GM21360 (cell line): Measurements from ENCODE around the gene SLC19A1.

Experiments
- ATAC-seq: cut with Tn5 transposase; IDR thresholded peaks from one replicate; pipeline ENCODE4 v1.9.1; 2021; ENCODE audit warnings: mild to moderate bottlenecking, moderate library complexity; ENCODE audit not compliant: unreplicated experiment

SLC19A1 gene

GRCh38 chr21:45481566-45481965, 60.7 kb downstream of the SLC19A1 start:
- no peak for ATAC-seq

GRCh38 chr21:45480701-45481500, 61.3 kb downstream of the SLC19A1 start:
- ATAC-seq, result no peak

DNA sequence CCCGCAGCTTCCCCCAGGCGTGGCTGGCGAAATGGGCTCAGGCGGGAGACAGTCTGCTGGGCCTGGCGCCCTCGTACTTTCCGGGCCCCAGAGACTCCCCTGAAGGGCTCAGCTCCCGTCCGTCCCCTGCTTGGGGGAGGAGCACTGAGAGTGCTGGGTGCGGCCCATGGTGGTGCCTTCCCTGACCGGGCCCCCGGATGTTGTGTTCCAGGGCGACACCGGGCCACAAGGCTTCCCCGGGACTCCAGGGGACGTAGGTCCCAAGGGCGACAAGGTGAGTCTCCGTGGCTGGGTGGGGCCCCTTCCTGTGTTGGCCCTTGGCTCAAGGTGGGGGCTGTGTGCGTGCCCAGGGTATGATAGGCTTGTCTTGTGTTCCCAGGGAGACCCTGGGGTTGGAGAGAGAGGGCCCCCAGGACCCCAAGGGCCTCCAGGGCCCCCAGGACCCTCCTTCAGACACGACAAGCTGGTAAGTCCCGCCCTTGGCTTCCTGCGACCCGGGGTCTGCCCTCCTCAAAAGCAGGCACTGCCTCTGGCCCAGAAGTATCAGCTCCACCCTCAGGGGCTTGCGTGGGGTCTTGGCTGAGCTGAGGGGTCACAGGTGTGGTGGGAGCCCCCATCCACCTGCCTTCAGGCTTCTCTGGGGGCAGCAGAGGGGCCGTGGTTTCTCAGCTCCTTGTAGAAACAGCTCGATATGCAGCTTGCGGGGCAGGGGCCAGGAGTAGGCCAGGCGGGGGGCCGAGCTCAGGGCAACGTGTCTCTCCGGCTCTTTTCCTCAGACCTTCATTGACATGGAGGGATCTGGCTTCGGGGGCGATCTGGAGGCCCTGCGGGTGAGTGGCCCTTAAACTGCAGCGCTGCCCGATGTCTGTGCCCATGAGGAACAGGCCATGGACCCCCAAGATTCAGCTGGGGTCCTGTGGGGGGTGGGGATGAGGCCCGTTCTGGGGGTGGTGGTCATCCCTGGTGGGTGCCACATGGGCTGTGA, 62.3 kb downstream of the SLC19A1 start:
- no peak for ATAC-seq

GRCh38 chr21:45478816-45479669, 63.2 kb downstream of the SLC19A1 start:
- ATAC-seq, result no peak

GRCh38 chr21:45478115-45478801, 64.0 kb downstream of the SLC19A1 start:
- ATAC-seq, result no peak

GRCh38 chr21:45477176-45478114, 64.8 kb downstream of the SLC19A1 start:
- ATAC-seq, result no peak

DNA sequence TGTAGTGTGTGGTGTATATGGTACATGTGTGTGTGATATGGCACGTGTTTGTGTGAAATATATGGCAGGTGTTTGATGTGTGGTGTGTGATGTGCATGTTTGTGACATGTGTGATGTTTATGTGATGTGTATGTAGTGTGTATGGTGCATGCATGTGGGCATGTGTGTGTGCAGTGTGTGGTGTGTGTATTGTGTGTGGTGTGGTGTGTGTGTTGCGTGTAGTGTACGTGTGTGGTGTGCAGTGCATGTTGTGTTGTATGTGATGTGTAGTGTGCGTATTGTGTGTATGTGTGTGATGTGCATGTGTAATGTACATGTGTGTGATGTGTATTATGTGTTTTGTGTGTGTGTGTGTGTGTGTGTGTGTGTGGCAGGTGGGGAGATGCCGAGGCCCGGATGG, 65.7 kb downstream of the SLC19A1 start:
- ATAC-seq, result no peak

- no peak for ATAC-seq
Measured at GRCh38 chr21:45475797-45476570, 66.3 kb downstream of the SLC19A1 start.

DNA sequence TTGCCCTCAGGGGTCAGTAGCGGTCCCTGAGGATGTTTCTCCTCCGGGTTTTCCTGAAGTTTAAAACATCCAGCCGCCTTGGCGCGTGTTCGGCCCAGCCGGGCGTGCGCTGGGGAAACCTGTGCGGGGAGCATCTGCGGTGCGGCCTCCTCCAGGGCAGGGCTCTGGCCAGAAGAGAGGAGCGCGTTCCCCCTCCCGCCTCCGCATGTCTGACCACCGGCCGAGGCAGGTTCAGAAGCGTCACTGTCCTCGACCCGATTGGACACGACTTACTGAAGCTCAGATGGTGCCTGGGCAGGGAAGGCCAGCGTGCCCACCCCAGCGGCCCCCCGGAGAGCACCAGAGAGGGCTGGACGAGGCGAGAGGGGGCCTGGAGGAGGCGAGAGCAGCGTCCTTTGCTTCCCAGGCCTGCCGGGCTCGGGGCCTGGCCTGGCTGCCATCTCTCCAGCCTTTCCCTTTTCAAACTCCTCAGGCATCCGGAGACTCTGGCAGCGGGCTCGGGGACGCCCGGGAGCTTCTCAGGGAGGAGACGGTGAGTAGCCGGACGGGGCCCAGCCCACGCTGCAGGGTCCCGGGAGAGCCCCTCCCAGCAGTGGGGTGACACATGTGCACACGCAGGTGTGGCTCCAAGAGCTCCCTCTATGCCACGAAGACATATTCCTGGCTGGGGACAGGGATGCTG, 67.1 kb downstream of the SLC19A1 start:
- ATAC-seq, result no peak

DNA sequence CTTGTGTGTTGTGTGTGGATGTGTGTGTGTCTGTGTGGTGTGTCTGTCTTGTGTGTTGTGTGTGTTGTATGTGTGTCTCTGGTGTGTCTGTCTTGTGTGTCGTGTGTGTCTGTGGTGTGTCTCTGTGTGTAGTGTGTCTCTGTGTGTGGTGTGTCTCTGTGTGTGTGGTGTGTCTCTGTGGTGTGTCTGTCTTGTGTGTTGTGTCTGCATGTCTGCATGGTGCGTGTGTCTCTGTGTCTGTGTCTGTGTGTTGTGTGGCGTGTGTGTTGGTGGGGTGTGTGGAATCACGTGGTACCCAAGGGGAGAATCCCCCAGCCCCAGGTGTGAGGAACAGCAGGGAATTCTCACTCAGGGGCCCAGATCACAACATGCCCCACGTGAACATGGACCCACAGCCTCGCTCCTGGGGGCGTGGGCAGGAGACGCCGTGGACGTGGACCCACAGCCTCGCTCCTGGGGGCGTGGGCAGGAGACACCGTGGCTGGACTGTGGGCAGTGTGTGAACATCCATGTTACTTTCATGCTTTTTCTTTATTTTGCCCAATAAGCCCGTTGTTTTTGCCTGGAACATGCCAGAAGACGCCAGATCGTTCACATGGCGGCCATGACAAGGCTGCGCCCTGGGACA, 67.8 kb downstream of the SLC19A1 start:
- ATAC-seq, result no peak

DNA sequence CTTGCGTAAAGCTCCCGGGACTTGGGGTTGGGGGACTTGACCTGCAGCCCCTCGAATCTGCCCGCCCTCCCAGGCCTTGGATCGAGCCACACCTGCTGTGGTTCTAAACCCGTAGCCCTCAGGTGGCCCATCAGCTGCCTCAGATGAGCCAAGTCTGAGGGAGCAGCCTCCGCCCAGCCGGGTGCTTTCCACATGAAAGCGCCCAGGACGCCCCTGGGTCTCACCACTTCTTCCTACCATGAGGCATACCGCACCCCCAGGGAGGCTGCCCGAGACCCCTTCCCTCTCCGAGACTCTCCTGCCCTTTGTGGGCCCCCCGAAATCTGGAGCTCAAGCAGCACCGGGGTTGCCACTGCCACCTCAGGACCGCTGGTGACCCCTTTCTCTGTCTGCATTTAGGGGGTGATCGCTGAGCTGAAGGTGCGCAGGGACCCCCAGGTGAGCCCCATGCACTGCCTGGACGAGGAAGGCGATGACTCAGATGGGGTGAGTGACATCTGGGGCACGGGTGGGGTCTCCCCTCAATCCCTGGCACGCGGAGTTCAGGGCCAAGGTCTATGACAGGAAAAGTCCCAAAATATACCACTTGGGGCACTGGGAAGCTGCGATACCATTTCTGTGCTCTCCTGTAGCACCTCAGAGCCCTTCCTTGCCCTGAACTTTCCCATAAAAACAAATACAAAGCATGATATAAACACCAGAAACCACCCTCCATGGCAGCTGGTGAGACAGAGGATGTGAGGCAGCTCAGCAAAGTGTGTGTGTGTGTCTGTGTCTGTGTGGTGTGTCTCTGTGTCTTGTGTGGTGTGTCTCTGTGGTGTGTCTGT, 68.5 kb downstream of the SLC19A1 start:
- no peak for ATAC-seq

GRCh38 chr21:45472445-45473365, 69.5 kb downstream of the SLC19A1 start:
- ATAC-seq, result no peak

DNA sequence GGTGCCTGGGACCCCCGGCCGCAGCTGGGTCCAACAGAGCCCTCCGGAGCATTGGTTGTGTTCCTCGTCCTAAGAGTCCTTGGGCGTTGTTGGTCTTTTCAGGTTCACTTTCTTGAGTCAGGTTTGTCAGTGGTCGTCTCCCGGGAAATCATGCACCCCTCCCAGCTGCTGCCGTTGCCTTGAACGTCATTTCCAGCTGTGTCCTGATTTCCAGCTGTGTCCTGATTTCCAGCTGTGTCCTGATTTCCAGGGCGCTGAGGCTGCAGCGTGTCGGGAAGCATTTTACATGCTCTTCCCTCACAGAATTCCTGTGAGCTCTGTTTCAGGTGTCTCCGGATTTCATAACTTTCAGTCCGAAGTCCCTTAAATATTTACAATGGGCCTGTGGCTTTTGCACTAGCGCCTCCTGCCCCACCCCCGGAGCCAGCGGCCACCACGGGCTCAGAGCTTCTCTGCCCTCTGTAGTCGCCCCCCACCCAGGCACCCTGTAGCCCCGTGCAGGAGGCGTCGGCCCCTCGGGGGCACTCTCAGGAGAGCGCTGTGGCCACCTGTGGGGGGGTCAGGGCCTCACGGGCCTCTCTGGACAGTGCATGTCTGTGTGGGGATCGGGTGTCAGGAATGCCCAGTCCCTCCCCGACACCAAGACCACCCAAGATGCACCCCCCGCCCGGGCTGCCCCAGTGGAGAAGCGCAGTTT, 70.6 kb downstream of the SLC19A1 start:
- no peak for ATAC-seq

DNA sequence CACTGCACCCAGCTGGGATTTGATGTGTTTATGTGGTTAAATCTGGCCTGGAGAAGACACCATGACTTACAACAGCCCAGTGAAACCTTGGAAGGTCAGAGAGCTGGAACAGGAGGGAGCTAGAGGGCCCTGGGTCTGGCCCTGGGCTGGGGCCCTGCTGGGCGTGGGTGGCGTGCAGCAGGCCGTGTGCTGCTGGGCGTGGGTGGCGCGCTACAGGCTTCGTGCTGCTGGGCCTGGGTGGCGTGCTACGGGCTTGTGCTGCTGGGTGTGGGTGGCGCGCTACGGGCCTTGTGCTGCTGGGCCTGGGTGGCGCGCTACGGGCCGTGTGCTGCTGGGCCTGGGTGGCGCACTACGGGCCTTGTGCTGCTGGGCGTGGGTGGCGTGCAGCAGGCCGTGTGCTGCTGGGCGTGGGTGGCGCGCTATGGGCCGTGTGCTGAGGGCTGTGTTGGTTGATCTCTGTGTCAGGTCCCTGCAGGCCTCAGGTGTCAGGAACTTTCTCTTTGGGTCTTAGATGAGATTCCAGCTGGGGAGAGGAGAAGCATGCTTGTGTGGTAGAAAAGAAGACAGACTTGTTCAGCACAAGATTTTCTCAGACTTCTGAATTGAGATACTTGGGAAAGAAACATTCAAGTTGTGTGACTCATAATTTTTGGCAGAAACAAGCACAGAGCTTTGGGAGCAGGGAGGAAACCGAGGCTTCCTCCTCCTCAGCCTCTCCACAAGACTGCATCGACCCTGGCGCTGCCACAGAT, 71.3 kb downstream of the SLC19A1 start:
- no peak for ATAC-seq
